HL-60 (cell line): ENCODE data around the gene PTPRN2.

Experiments
- DNase-seq, 2 experiments: peaks; one replicate each; pipeline ENCODE4 v3.0.0-alpha.2; 2010 to 2020; ENCODE audit warnings: low read depth in 1 of 2, low spot score in 1 of 2
- H3K27ac ChIP-seq: fragments of 250-450 bp; sonication (Bioruptor Pico); replicated peaks from 2 replicates; pipeline ENCODE4 v1.5.1; 2020; ENCODE audit warnings: mild to moderate bottlenecking, moderate library complexity
- H3K27me3 ChIP-seq: fragments of 250-450 bp; sonication (Bioruptor Pico); 2 replicates; pipeline ENCODE4 v1.5.1; 2021; ENCODE audit warnings: mild to moderate bottlenecking, moderate library complexity; ENCODE audit not compliant: insufficient read depth, poor library complexity, severe bottlenecking
- H3K4me3 ChIP-seq: replicated peaks from 2 replicates; pipeline ENCODE4 v1.5.1; 2011; ENCODE audit warnings: mild to moderate bottlenecking, control low read depth, low read length; ENCODE audit not compliant: insufficient read depth
- GABPA ChIP-seq: IDR thresholded peaks from 2 replicates; pipeline ENCODE4 v1.6.1; 2012; ENCODE audit warnings: low read depth
- POLR2AphosphoS5 ChIP-seq: IDR thresholded peaks from 2 replicates; pipeline ENCODE4 v1.6.1; 2012; ENCODE audit warnings: low read depth
- REST ChIP-seq: IDR thresholded peaks from 2 replicates; pipeline ENCODE4 v1.6.1; 2012; ENCODE audit warnings: low read depth; ENCODE audit not compliant: insufficient replicate concordance
- SPI1 ChIP-seq: IDR thresholded peaks from 2 replicates; pipeline ENCODE4 v1.6.1; 2012; ENCODE audit warnings: low read depth, mild to moderate bottlenecking, borderline replicate concordance
- TF ChIP-seq, protein P1 (sequence below): IDR thresholded peaks from one replicate; pipeline ENCODE4 v1.5.1; 2011; ENCODE audit warnings: low read length, control low read depth, inconsistent platforms; ENCODE audit not compliant: insufficient read depth

Gene PTPRN2

DNA sequence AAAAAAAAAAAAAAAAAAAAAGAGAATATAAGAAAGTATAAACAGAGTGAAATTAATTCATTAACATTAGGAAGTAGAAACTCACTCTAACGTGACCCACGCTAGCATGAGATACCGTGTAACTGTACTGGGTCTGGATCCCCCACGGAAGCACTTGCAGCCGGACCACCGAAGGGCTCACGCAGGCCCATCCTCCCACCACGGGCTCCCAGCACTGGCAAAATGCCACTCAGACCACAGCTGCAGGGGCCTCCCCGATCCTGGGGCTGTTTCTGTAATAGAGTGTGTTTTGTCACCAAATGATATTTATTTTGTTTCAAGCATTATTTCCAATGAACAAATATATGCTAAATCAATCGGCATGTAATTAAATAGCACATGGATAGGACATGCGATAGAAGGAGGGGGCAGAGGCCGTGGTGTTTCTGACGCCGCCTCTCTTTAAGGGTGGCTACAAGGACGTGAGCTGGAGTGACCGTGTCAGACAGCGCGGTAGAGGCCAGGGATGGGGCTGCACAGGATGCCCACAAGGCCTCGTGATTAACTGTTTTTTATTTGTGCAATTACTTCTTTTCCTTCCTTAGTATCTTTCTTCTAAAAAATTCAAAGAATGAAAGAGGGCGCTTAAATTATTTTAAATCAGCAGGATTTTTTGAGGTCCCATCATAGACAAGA is 568.5 kb downstream of the PTPRN2 start:
- TF ChIP-seq, protein P1, sequence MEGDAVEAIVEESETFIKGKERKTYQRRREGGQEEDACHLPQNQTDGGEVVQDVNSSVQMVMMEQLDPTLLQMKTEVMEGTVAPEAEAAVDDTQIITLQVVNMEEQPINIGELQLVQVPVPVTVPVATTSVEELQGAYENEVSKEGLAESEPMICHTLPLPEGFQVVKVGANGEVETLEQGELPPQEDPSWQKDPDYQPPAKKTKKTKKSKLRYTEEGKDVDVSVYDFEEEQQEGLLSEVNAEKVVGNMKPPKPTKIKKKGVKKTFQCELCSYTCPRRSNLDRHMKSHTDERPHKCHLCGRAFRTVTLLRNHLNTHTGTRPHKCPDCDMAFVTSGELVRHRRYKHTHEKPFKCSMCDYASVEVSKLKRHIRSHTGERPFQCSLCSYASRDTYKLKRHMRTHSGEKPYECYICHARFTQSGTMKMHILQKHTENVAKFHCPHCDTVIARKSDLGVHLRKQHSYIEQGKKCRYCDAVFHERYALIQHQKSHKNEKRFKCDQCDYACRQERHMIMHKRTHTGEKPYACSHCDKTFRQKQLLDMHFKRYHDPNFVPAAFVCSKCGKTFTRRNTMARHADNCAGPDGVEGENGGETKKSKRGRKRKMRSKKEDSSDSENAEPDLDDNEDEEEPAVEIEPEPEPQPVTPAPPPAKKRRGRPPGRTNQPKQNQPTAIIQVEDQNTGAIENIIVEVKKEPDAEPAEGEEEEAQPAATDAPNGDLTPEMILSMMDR: no peak
- TF ChIP-seq POLR2AphosphoS5 (no peak), GABPA (no peak)
- H3K4me3 ChIP-seq: no peak overlapping the region
- H3K27me3 ChIP-seq: no peaks in the 10 kb centered on the region
- no peak overlapping the region for H3K27ac ChIP-seq
- DNase-seq: no peak

DNA sequence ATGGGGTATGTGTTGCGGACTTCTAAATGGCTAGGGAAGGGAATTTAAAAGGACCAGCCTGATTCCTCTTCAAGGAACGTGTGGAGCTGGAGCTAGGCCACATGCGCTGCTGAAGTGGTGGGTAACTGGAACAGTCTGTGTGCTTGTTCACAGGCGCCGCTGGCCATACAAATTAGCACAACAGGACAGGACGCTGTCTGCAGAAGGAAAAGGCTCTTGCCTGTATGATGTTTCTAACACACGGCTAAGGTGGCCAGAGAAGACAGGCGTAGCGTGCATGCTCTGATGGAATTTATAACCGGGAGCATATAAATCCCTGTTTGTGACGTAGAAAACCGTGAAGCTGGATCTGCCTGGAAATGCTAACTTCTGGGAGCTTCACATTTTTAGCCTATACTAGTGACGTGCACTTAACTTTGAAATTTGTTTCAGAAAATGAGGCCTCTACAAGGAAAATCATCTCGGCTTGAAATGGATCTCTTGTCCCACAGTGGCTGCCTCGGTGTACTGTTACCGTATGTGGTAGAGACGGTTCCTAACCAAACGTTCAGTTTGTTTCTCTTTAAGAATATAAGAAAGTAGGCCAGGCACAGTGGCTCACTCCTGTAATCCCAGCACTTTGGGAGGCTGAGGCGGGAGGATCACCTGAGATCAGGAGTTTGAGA is 569.4 kb downstream of the PTPRN2 start:
- Histone ChIP-seq H3K27me3 (no peaks in the 10 kb centered on the region), H3K27ac (no peak overlapping the region), H3K4me3 (no peak overlapping the region)
- TF ChIP-seq POLR2AphosphoS5: no peak
- TF ChIP-seq, protein P1: no peak
- TF ChIP-seq REST: no peak
- no peak for TF ChIP-seq GABPA
- TF ChIP-seq SPI1: no peak
- DNase-seq: no peak

GRCh38 chr7:158017111-158018097 is 570.2 kb downstream of the PTPRN2 start:
- TF ChIP-seq SPI1: no peak
- no peaks in the 10 kb centered on the region for H3K27me3 ChIP-seq
- H3K27ac ChIP-seq: no peak overlapping the region
- no peak for DNase-seq
- H3K4me3 ChIP-seq: no peak overlapping the region

DNA sequence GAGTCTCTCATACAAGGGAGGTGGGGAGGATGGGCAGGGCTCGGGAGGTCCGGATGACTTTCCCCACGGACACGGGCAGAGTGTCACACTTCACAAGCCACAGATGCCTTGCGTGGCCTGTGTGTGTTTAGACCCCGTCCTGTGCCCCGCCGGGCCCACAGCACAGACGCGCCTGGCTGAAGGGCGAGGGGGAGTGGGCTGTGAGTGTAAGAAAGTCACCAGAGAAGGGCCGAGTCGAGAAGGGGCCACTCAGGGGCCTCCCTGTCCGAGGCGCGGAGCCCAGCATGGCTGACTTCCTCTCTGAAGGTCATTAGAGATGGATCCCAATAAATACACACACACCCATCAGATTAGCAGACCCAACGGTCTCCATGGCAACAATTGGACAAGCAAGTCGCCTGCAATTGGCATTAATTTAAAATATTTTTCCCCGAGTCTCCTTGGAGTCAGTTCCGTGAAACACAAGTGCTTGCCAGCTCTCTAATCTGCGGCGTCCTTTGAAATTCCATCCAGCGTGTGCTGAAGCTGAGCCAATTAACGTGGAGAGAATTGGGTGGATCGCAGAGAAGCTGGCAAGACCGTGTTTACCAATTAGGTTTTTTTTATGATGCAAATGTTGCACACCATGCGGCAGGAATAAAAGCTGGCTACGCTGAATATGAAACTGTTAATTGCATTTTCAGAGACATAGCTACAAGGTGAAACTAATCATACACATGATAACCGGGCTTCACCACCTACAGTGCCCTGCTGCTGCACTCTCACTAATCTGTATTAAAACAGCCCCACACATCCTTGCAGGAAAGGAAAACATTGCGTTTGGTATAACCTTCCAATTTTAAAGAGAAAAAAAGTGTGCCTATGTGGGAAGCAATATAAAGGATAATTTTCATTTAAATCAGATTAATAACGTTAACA is 571.2 kb downstream of the PTPRN2 start:
- H3K4me3 ChIP-seq: no peak overlapping the region
- no peak for TF ChIP-seq REST
- no peak for TF ChIP-seq SPI1
- TF ChIP-seq, protein P1: no peak
- no peak for TF ChIP-seq GABPA
- no peak for TF ChIP-seq POLR2AphosphoS5
- no peak overlapping the region for H3K27ac ChIP-seq
- no peaks in the 10 kb centered on the region for H3K27me3 ChIP-seq
- DNase-seq: no peak
